Stimulated activated CD4-positive, alpha-beta T cell treated with anti-CD3 and anti-CD28 coated beads, Interleukin-15, amount 100 ng/mL, for 24 hours (primary cell): Measurements from ENCODE around the gene PALMD.

Source experiments
- DNase-seq: peaks from one replicate; pipeline ENCODE4 v3.0.0-alpha.2; 2020

Gene PALMD

GRCh38 chr1:99661780-99662179, 15.9 kb downstream of the PALMD start:
- no peak for DNase-seq

DNA sequence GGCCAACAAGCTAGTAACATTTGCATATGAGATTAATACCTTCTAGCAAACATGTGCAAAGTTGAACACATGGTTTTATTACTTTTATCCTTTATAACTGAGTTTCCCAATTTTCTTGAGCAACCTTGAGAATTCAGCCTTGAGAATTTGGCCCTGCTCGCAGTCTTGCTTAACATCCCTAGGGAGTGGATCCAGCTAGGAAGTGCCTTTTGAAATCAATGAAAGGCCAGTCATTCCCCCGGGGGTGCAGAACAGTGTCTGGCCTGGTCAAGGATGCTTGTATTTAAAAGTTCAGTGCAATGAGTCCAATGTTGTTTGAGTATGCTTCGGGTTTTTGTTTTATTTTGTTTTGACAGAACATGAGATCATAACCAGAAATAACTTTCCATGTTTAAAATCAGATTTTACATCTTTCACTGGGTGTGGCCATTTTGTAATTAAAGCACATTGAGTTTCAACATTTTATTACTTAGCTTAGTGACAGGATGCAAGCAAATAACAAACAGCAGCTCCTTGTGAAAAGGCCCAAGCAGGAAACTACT, 16.7 kb downstream of the PALMD start:
- no peak for DNase-seq

DNA sequence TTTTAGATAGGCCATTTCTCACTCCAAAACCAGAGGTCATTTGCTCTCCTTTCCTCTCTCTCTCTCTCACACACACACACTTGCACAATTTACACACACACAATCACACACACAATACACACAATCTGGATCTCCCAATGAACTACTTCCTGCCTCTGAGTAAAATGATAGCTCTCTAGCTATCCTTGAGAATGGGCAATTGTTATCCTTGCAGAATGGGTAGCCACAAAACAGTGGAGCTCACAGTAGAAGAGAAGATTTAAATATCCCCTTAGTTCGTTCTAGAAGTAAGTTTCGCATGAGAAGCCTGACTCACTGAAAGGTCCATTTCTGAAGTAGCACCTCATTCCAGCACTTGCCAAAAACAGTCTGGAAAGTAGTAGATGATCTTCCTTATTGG, 17.6 kb downstream of the PALMD start:
- DNase-seq = no peak

GRCh38 chr1:99665212-99665611, 19.3 kb downstream of the PALMD start:
- no peak for DNase-seq

- DNase-seq = no peak
These were observed 23.5 kb downstream of the PALMD start for GRCh38 chr1:99669376-99669775.

DNA sequence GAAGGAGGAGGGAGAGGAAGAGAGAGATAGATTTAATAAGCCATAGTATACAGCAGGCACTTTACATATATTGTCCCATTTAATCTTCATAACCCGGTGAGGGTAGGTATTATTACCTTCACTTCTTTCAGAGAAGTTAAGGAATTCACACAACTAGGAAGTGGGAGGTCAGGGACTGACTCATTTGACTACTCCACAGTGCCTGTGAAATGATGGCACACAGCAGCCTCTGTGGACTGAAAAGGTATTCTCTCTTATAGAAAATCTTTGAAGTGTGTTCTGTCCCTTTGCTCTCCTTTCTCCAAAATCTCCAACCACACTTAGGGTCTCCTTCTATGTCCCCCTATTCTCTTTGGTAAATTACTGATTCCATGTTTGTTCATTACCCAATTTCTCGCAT, 23.9 kb downstream of the PALMD start:
- DNase-seq = no peak

GRCh38 chr1:99670583-99670982, 24.7 kb downstream of the PALMD start:
- no peak for DNase-seq

- no peak for DNase-seq
These were observed 26.1 kb downstream of the PALMD start for GRCh38 chr1:99672038-99672437.

DNA sequence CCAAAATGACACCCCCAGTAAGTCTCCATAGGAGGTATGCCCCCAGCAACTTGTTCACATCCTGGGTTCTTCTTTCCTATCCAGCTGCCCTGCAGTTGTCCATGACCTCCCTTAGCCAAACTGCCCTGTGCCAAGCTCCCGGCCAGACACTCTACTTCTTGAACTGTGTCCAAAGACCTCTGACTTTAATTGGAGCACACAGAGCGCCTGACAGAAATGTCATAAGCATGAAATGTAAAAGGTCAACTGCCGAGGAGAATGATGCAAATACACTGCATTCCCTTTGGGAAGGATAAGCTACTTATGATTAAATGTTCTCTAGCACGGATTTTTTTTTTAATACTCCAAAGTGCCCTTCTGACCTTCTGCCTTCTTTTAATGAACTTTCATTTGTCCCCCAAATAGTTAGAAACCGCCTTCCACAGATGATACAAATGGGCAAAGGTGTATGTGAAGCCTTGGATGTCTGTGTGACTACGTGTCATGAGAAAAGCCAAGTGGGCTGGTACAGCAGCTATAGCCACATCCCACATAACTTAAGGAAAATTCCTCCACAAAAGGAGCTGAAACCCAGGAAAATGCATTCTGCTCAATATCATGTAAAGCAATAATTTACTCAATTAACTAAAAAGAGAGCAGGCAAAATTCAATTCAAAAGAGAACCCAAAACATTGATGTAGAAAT, 26.8 kb downstream of the PALMD start:
- no peak for DNase-seq

- no peak for DNase-seq
These were observed 27.4 kb downstream of the PALMD start for GRCh38 chr1:99673315-99673714.

- DNase-seq = no peak
These were observed 28.5 kb downstream of the PALMD start for GRCh38 chr1:99674115-99675064.

DNA sequence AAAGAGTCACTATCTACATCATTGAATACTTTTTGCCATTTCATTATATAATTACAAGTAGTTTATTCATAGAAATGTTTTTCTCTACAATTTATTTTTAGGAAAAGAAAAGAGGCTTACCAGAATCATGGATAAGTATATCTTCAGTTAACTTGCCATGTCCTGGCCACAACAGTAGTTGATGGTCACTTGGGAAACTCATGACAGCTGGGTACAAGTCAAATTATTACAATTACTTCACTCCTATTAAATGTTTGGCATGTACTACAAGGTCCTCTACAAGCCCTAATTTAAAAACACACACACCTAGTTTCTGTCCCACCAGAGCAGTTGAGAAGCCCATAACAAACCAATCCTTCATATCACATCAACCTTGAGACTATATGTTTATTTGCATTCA, 29.4 kb downstream of the PALMD start:
- no peak for DNase-seq

DNA sequence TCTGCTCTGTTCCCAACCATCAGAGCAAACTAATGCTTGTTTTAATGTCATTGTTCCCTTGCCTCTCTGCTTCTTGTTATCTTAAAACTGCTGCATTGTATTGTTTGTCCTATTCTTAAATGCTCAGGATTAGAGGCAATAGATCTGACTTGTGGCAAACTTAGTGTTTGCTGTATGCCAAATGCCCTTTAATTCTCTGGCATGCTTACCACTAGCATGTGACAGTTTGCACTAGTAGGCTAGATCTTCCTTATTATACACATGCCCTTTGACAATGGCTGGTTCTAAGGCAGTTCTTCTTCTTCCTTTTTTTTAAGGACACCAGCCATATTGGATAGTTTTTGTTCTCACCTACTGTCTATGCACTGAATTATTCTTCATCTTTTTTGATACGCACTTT, 30.1 kb downstream of the PALMD start:
- no peak for DNase-seq

- DNase-seq = no peak
These were observed 31.0 kb downstream of the PALMD start for GRCh38 chr1:99676876-99677275.

DNA sequence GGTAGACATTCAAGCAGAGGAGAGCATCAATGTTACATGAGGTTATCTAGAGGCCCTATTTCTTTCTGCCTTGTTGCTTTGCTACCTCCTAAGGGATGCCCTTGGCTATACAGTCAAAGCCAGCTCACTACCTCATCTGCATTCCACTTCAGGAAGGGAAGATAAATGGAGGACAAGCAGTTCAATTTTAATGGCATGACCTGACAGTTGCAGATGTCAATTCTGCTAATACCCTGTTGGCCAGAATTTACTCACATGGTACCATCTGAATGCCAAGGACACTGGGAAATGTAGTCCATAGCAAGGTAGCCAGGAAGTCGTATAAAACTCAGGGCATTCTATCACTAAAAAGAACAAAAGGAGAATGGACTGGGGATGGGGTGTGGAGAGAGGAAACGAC, 31.5 kb downstream of the PALMD start:
- DNase-seq = no peak

- DNase-seq = no peak
These were observed 34.4 kb downstream of the PALMD start for GRCh38 chr1:99680270-99680669.

GRCh38 chr1:99681583-99681982, 35.7 kb downstream of the PALMD start:
- no peak for DNase-seq

DNA sequence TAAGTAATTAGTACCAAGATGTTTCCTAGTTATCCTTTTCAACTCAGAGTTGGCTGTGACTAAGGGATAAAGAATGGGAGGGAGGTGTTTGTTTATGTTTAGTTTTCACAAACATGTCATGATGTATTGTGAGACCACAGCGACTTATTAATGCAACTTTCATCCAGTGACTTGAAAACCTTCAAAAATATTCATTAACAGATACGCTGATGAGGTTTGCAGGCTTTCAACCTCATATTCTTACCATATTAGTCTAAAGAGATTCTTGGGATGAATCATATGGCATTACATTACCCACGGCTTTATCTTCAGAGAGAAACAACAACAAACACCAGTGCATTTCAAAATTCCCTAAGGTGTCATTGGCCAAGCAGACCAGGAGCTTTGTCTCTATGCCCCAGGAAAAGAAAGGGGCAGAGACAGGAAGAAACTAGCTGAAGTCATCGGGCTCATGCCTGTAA, 36.4 kb downstream of the PALMD start:
- DNase-seq = no peak

DNA sequence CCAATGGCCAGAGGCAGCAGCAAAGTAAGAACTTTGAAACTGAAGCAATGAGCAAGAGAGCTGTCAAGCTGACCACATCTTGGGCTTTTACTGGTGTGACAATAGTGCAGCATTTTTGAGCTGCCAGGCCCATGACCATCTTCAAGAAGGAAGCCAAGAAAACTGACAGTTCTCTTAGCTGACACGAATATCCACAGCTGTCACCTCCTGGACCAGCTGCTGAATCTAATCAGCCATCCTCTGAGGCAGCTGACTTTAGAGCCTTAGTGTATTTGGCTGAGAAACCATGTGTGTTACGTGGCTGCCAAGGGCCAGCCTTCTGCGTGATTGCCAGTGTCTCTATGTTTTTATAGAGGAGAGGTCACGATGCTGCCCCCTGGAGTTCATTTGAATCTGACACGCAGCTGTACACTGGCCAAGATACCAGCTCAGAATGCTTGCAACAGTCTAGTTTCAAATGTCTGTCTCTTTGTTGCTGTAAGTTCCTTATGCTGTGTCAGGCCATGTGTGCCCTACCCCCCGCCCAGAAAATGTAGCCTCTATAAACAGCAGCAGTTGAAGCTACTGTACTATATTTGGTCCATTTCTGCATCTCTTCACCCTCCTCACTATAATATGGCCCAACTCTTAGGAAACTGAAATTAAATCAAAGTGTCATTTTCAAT, 39.7 kb downstream of the PALMD start:
- DNase-seq = peak; percentile 65

DNA sequence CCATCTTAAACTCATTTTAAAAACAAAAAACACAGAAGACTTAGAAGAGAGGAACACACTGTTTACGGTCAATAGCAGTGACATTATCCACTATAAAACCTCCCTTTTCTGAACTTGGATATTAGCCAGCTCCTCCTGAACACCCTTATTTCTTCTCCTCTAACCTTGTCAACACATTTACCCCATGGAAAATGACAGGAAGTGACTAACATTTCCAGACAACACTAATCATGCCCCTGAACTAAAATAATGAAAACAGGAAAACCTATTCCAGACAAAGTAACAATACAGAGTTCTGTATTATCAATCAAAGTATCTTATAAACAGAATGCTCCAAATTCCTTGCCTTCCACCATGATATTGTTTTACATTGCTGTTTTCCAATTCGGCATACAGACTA, 45.3 kb downstream of the PALMD start:
- no peak for DNase-seq

DNA sequence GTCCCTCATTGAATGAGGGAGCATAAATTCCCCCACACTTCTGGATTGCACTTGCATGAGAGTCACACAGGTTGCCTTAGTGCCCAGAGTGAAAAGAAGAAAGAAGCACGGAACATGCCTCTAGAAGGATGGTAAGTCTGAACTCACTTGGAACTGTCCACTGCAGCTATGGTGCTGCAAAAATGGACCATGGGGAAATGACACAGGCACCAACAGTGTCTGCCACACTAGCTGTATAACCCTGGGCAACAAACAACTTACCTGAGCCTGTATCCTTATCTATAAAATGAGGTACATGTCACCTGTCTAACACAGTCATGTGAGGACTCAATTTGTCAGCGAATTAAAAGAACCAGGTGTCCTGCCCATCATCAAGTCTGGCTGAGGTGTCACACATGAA, 50.7 kb downstream of the PALMD start:
- no peak for DNase-seq

DNA sequence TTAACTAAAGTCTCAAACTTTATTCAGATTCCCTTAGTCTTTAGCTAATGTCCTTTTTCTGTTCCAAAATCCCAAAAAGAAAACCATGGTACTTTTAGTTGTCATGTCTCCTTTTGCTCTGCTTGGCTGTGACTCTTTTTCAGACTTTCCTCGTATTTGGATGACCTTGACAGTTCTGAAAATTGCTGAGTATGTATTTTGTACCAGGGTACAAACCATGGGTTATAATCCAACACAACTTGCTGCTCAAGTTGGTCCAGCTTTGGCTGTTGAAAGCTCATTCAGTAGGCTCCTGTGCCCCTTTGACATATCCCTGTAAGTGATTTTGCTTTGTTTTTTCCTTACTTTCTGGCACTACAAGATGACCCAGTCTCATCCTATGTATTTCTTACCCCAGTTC, 51.7 kb downstream of the PALMD start:
- no peak for DNase-seq

DNA sequence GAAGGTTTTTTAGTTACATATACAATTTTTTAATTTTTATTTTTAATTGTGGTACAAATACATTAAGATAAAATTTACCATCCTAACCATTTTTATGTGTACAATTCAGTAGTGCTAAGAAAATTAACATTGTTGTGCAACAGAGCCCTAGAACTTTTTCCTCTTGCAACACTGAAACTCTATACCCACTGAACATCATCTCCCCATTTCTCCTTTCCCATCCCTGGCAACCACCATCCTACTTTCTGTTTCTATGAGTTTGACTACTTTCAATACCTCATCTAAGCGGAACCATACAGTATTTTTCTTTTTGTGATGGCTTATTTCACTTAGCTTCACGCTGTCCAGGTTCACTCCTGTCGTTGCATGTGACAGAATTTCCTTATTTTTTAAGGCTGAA, 54.1 kb downstream of the PALMD start:
- no peak for DNase-seq
